Measurements from ENCODE around the gene PCOLCE2.

- no peak for TF ChIP-seq EZH2 (IDR thresholded peaks at IDR 0.05; ENCODE audit: low read length, unreplicated experiment)
- 0 out of 2 replicates have a peak, but pooled peaks have one; percentile 13 for TF ChIP-seq CTCF (conservative IDR thresholded peaks at IDR 0.05; ENCODE audit: low read depth, low read length)
Observed at GRCh38 chr3:142888481-142889211, at the start of gene PCOLCE2.

All from PC-3 (cell line).